DOHH2 (cell line): ENCODE data around the gene ZWILCH.

Experiments used
- CTCF ChIP-seq: fragments of 200-600 bp; sonication (generic); IDR thresholded peaks from one replicate; pipeline ENCODE4 v1.5.1; 2014; ENCODE audit warnings: antibody characterized with exemption, mild to moderate bottlenecking, low read depth, low read length; ENCODE audit not compliant: poor library complexity, severe bottlenecking
- EZH2phosphoT487 ChIP-seq: fragments of 200-600 bp; sonication (generic); IDR thresholded peaks from 2 replicates; pipeline ENCODE4 v1.6.1; 2017; ENCODE audit warnings: borderline replicate concordance, mild to moderate bottlenecking, antibody characterized with exemption, low read length, moderate library complexity, mixed read lengths

- TF ChIP-seq CTCF (no peak), EZH2phosphoT487 (no peak)
Observed at GRCh38 chr15:66594344-66594743, 89.2 kb downstream of the ZWILCH start.
